Hepatocyte (in vitro differentiated cells): ENCODE measurements around the gene JMJD1C.

Experiments
- EZH2 ChIP-seq: fragments of 200-600 bp; sonication (generic); IDR thresholded peaks from 2 replicates; pipeline ENCODE4 v1.6.1; 2016; ENCODE audit warnings: antibody characterized with exemption, mild to moderate bottlenecking, borderline replicate concordance
- EZH2phosphoT487 ChIP-seq: fragments of 200-600 bp; sonication (generic); IDR thresholded peaks from one replicate; pipeline ENCODE4 v1.6.1; 2018; ENCODE audit warnings: antibody characterized with exemption, mild to moderate bottlenecking, low read depth, moderate library complexity; ENCODE audit not compliant: unreplicated experiment, severe bottlenecking
- TF ChIP-seq, protein P1 (sequence below): fragments of 200-600 bp; sonication (generic); IDR thresholded peaks from 2 replicates; pipeline ENCODE4 v1.5.1; 2016; ENCODE audit warnings: antibody characterized with exemption, mild to moderate bottlenecking; ENCODE audit not compliant: poor library complexity

DNA sequence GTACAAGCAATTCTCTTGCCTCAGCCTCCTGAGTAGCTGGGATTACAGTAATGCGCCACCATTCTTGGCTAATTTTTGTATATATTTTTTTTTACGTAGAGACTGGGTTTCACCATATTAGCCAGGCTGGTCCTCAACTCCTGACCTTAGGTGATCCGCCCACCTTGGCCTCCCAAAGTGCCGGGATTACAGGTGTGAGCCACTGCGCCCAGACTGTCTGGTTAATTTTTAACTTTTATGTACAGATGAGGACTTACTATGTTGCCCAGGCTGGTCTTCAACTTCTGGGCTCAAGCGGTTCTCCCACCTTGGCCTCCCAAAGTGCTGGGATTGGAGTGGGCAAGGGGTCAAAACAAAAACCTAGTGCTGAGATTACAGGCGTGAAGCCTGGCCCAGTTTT, 101.8 kb downstream of the JMJD1C start:
- TF ChIP-seq EZH2 (no peak), EZH2phosphoT487 (no peak)
- TF ChIP-seq, protein P1, sequence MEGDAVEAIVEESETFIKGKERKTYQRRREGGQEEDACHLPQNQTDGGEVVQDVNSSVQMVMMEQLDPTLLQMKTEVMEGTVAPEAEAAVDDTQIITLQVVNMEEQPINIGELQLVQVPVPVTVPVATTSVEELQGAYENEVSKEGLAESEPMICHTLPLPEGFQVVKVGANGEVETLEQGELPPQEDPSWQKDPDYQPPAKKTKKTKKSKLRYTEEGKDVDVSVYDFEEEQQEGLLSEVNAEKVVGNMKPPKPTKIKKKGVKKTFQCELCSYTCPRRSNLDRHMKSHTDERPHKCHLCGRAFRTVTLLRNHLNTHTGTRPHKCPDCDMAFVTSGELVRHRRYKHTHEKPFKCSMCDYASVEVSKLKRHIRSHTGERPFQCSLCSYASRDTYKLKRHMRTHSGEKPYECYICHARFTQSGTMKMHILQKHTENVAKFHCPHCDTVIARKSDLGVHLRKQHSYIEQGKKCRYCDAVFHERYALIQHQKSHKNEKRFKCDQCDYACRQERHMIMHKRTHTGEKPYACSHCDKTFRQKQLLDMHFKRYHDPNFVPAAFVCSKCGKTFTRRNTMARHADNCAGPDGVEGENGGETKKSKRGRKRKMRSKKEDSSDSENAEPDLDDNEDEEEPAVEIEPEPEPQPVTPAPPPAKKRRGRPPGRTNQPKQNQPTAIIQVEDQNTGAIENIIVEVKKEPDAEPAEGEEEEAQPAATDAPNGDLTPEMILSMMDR: no peak
